Neural cell (in vitro differentiated cells): ENCODE results near the gene GALNT14. TPM values are rescaled to one million over a fixed set of nuclear protein-coding genes. Genes with fewer than 3 reads are reported as not detected.

Source experiments
- H2AFZ ChIP-seq: fragments of 200-600, 300-800 bp; sonication (generic), shearing (Covaris generic); 2 replicates; pipeline ENCODE4 v1.6.0; 2014; ENCODE audit warnings: low read depth, mild to moderate bottlenecking, antibody characterized with exemption, low read length, moderate library complexity
- H3F3A ChIP-seq: fragments of 200-600 bp; shearing (Covaris generic); 2 replicates; pipeline ENCODE4 v1.6.1; 2016; ENCODE audit warnings: mild to moderate bottlenecking, moderate library complexity, mixed read lengths, antibody characterized with exemption, low read length; ENCODE audit not compliant: insufficient read depth, poor library complexity, severe bottlenecking
- H3K27ac ChIP-seq: fragments of 200-600, 300-800 bp; sonication (generic), shearing (Covaris generic); 2 replicates; pipeline ENCODE4 v1.5.1; 2014; ENCODE audit warnings: mild to moderate bottlenecking, low read length, moderate library complexity
- H3K27me3 ChIP-seq: fragments of 300-800, 200-600 bp; sonication (generic), shearing (Covaris generic); 2 replicates; pipeline ENCODE4 v1.6.0; 2014; ENCODE audit warnings: mild to moderate bottlenecking, low read depth, low read length, moderate library complexity; ENCODE audit not compliant: insufficient read depth
- H3K36me3 ChIP-seq: fragments of 300-800, 200-600 bp; sonication (generic), shearing (Covaris generic); 2 replicates; pipeline ENCODE4 v1.5.1; 2014; ENCODE audit warnings: mild to moderate bottlenecking, antibody characterized with exemption, low read length, moderate library complexity; ENCODE audit not compliant: insufficient read depth
- H3K4me2 ChIP-seq: fragments of 300-800, 200-600 bp; sonication (generic), shearing (Covaris generic); 2 replicates; pipeline ENCODE4 v1.6.0; 2014; ENCODE audit warnings: mild to moderate bottlenecking, low read length
- H3K4me3 ChIP-seq: fragments of 300-800, 200-600 bp; sonication (generic), shearing (Covaris generic); 2 replicates; pipeline ENCODE4 v1.5.1; 2014; ENCODE audit warnings: mild to moderate bottlenecking, low read length, moderate library complexity
- H3K79me2 ChIP-seq: fragments of 200-600 bp; shearing (Covaris generic); replicated peaks from 2 replicates; pipeline ENCODE4 v1.6.0; 2014; ENCODE audit warnings: mild to moderate bottlenecking, low read length, moderate library complexity; ENCODE audit not compliant: insufficient read depth
- H3K9ac ChIP-seq: fragments of 300-800, 200-600 bp; sonication (generic), shearing (Covaris generic); 2 replicates; pipeline ENCODE4 v1.6.1; 2016; ENCODE audit warnings: mild to moderate bottlenecking, low read length, mixed read lengths
- H3K9me2 ChIP-seq: fragments of 200-600 bp; shearing (Covaris generic); 2 replicates; pipeline ENCODE4 v1.6.1; 2016; ENCODE audit warnings: mild to moderate bottlenecking, low read length, mixed read lengths; ENCODE audit not compliant: insufficient read depth
- H3K9me3 ChIP-seq: fragments of 200-600, 300-800 bp; sonication (generic), shearing (Covaris generic); 2 replicates; pipeline ENCODE4 v1.6.1; 2016; ENCODE audit warnings: mild to moderate bottlenecking, mixed run types, low read length, moderate library complexity, mixed read lengths
- H4K20me1 ChIP-seq: fragments of 200-600 bp; shearing (Covaris generic); 2 replicates; pipeline ENCODE4 v1.6.1; 2016; ENCODE audit warnings: mild to moderate bottlenecking, mixed run types; ENCODE audit not compliant: insufficient read depth
- EP300 ChIP-seq: fragments of 450-650 bp; conservative IDR thresholded peaks from 2 replicates; pipeline ENCODE4 v1.6.1; 2014; ENCODE audit warnings: antibody characterized with exemption, mild to moderate bottlenecking, moderate library complexity; ENCODE audit not compliant: poor library complexity, severe bottlenecking
- EZH2 ChIP-seq: fragments of 200-600, 300-800 bp; shearing (Covaris generic), sonication (generic); IDR thresholded peaks from 2 replicates; pipeline ENCODE4 v1.6.1; 2014; ENCODE audit warnings: antibody characterized with exemption, low read length, borderline replicate concordance, mild to moderate bottlenecking; ENCODE audit not compliant: insufficient read depth, poor library complexity, severe bottlenecking
- MXI1 ChIP-seq: fragments of 450-650 bp; conservative IDR thresholded peaks from 2 replicates; pipeline ENCODE4 v1.6.1; 2014; ENCODE audit warnings: antibody characterized with exemption, mild to moderate bottlenecking; ENCODE audit not compliant: poor library complexity, severe bottlenecking
- POLR2AphosphoS5 ChIP-seq: IDR thresholded peaks from 2 replicates; pipeline ENCODE4 v1.6.1; 2012
- RAD21 ChIP-seq: fragments of 450-650 bp; conservative IDR thresholded peaks from 2 replicates; pipeline ENCODE4 v1.6.1; 2014; ENCODE audit warnings: antibody characterized with exemption, mild to moderate bottlenecking, moderate library complexity
- SMC3 ChIP-seq: fragments of 450-650 bp; conservative IDR thresholded peaks from 2 replicates; pipeline ENCODE4 v1.6.1; 2014; ENCODE audit warnings: antibody characterized with exemption, mild to moderate bottlenecking, moderate library complexity; ENCODE audit not compliant: poor library complexity
- TAF1 ChIP-seq: IDR thresholded peaks from 2 replicates; pipeline ENCODE4 v1.6.1; 2012; ENCODE audit warnings: low read depth
- polyA plus RNA-seq: library from polyadenylated mRNA; depleted of rRNA; stranded (reverse); fragments of >200 nt; gene quantifications from 2 replicates; pipeline ENCODE4 v1.2.3, GENCODE V29; 2014
- TF ChIP-seq, protein P1 (sequence below): IDR thresholded peaks from 2 replicates; pipeline ENCODE4 v1.6.1; 2012; ENCODE audit warnings: borderline replicate concordance
- TF ChIP-seq, protein P2 (sequence below): fragments of 450-650 bp; IDR thresholded peaks from 2 replicates; pipeline ENCODE4 v1.5.1; 2014; ENCODE audit warnings: antibody characterized with exemption, mild to moderate bottlenecking, moderate library complexity; ENCODE audit not compliant: poor library complexity, severe bottlenecking

Gene GALNT14
- polyA plus RNA-seq, 1 donor from 2014 or later: 15.9 TPM

DNA sequence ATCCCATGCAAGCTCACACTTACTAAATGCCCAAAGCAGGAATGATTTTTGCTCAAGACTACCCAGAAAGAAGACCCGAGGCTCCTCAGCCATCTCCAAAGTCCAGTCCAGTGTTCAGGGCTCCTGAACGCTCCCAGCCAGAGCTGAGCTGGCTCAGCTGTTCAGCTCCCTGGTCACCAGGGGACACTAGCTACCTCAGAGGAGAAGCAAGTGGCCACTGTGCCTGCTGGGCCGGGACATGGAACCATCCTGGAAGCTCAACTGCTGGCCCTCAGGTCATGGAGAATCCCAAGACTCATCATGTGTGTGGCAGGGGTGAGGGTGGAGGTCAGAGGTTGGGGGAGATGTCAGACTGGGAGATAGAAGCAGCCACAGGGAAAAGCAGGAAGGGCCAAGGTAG is 89.0 kb downstream of the GALNT14 start:
- no peaks in the 10 kb centered on the region for H3F3A ChIP-seq
- TF ChIP-seq MXI1 (no peak), TAF1 (no peak), SMC3 (no peak), RAD21 (no peak), EZH2 (no peak), POLR2AphosphoS5 (no peak), EP300 (no peak)
- TF ChIP-seq, protein P1, sequence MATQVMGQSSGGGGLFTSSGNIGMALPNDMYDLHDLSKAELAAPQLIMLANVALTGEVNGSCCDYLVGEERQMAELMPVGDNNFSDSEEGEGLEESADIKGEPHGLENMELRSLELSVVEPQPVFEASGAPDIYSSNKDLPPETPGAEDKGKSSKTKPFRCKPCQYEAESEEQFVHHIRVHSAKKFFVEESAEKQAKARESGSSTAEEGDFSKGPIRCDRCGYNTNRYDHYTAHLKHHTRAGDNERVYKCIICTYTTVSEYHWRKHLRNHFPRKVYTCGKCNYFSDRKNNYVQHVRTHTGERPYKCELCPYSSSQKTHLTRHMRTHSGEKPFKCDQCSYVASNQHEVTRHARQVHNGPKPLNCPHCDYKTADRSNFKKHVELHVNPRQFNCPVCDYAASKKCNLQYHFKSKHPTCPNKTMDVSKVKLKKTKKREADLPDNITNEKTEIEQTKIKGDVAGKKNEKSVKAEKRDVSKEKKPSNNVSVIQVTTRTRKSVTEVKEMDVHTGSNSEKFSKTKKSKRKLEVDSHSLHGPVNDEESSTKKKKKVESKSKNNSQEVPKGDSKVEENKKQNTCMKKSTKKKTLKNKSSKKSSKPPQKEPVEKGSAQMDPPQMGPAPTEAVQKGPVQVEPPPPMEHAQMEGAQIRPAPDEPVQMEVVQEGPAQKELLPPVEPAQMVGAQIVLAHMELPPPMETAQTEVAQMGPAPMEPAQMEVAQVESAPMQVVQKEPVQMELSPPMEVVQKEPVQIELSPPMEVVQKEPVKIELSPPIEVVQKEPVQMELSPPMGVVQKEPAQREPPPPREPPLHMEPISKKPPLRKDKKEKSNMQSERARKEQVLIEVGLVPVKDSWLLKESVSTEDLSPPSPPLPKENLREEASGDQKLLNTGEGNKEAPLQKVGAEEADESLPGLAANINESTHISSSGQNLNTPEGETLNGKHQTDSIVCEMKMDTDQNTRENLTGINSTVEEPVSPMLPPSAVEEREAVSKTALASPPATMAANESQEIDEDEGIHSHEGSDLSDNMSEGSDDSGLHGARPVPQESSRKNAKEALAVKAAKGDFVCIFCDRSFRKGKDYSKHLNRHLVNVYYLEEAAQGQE: no peak
- TF ChIP-seq, protein P2, sequence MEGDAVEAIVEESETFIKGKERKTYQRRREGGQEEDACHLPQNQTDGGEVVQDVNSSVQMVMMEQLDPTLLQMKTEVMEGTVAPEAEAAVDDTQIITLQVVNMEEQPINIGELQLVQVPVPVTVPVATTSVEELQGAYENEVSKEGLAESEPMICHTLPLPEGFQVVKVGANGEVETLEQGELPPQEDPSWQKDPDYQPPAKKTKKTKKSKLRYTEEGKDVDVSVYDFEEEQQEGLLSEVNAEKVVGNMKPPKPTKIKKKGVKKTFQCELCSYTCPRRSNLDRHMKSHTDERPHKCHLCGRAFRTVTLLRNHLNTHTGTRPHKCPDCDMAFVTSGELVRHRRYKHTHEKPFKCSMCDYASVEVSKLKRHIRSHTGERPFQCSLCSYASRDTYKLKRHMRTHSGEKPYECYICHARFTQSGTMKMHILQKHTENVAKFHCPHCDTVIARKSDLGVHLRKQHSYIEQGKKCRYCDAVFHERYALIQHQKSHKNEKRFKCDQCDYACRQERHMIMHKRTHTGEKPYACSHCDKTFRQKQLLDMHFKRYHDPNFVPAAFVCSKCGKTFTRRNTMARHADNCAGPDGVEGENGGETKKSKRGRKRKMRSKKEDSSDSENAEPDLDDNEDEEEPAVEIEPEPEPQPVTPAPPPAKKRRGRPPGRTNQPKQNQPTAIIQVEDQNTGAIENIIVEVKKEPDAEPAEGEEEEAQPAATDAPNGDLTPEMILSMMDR: no peak
- H3K36me3 ChIP-seq: no peaks in the 10 kb centered on the region

DNA sequence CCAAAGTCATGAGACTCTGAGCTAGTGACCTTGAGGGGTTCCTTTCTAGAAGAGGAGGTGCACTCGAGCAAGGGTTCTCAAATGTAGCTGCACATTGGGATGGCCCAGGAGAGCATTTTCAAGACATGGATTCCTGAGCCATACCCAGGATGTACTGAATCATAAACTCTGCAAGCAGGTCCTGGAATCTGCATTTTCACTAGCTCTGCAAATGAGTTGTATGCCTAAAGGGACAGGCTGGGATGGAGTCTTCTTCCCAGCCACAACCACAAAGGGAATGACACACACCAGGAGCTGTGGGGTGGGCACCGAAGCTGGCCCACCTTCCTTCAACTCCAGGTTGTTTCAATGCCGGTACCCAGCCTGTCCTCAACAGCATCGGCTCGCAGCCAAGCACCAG is 90.6 kb downstream of the GALNT14 start:
- no peak overlapping the region for H3K4me2 ChIP-seq
- no peaks in the 10 kb centered on the region for H3F3A ChIP-seq
- H3K36me3 ChIP-seq: no peaks in the 10 kb centered on the region
- no peaks in the 10 kb centered on the region for H3K27me3 ChIP-seq
- no peak for TF ChIP-seq SMC3
- no peak for TF ChIP-seq EP300
- TF ChIP-seq, protein P1: no peak
- TF ChIP-seq RAD21: no peak
- no peak for TF ChIP-seq POLR2AphosphoS5
- TF ChIP-seq, protein P2: no peak
- no peak for TF ChIP-seq EZH2
- no peak for TF ChIP-seq TAF1
- no peak for TF ChIP-seq MXI1
- no peaks in the 10 kb centered on the region for H3K9me2 ChIP-seq
- no peak overlapping the region for H3K9ac ChIP-seq
- no peak overlapping the region for H3K4me3 ChIP-seq
- H3K9me3 ChIP-seq: no peaks in the 10 kb centered on the region
- no peak overlapping the region for H3K27ac ChIP-seq
- no peaks in the 10 kb centered on the region for H3K79me2 ChIP-seq
- H4K20me1 ChIP-seq: no peaks in the 10 kb centered on the region
- H2AFZ ChIP-seq: no peak overlapping the region

More for the DNA sequence above, 89.0 kb downstream of the GALNT14 start:
- no peaks in the 10 kb centered on the region for H4K20me1 ChIP-seq
- H3K4me2 ChIP-seq: no peak overlapping the region
- H3K27me3 ChIP-seq: no peaks in the 10 kb centered on the region
- no peak overlapping the region for H2AFZ ChIP-seq
- H3K27ac ChIP-seq: no peak overlapping the region
- H3K79me2 ChIP-seq: no peaks in the 10 kb centered on the region
- no peak overlapping the region for H3K4me3 ChIP-seq
- no peaks in the 10 kb centered on the region for H3K9me3 ChIP-seq
- H3K9me2 ChIP-seq: no peaks in the 10 kb centered on the region
- H3K9ac ChIP-seq: no peak overlapping the region
